Breast epithelium (tissue), 4 donors: ENCODE results near the gene SLC34A3. TPM values are rescaled to one million over a fixed set of nuclear protein-coding genes. Genes with fewer than 3 reads are reported as not detected.
A peak's percentile ranks its signal among the peaks of the same experiment; 100 is the strongest.

Experiments used
- DNase-seq, 2 donors: peaks; one replicate each; pipeline ENCODE4 v3.0.0-alpha.2; 2019; ENCODE audit warnings: low spot score in 2 of 2
- H3K27ac ChIP-seq, 2 donors: fragments of 200-600 bp; sonication (generic) in 1 of 2; one replicate each; pipeline ENCODE4 v1.5.1; 2016 to 2019; ENCODE audit warnings: mild to moderate bottlenecking in 1 of 2
- H3K27me3 ChIP-seq, 2 donors: fragments of 200-600 bp; sonication (generic) in 1 of 2; one replicate each; pipeline versions ENCODE4 v1.5.1 to v1.6.0; 2017 to 2019; ENCODE audit warnings: control low read depth in 1 of 2, mild to moderate bottlenecking in 1 of 2
- H3K36me3 ChIP-seq: fragments of 200-600 bp; one replicate; pipeline ENCODE4 v1.5.1; 2019
- H3K4me1 ChIP-seq, 2 donors: fragments of 200-600 bp; sonication (generic); one replicate each; pipeline ENCODE4 v1.5.1; 2016 to 2019; ENCODE audit warnings: control low read depth in 1 of 2
- H3K4me3 ChIP-seq, 3 donors: fragments of 200-600 bp; sonication (generic); 1 replicate in 2 of 3; 2 replicates in 1 of 3; pipeline ENCODE4 v1.5.1; 2016 to 2019; ENCODE audit warnings: mild to moderate bottlenecking in 3 of 3, moderate library complexity in 2 of 3
- H3K9me3 ChIP-seq, 2 donors: fragments of 200-600 bp; sonication (generic) in 1 of 2; one replicate each; pipeline ENCODE4 v1.5.1; 2016 to 2019; ENCODE audit warnings: control low read depth in 1 of 2
- CTCF ChIP-seq, 3 donors: fragments of 450-650 bp; IDR thresholded peaks; one replicate each; pipeline ENCODE4 v1.5.1; 2016 to 2017; ENCODE audit warnings: antibody characterized with exemption in 3 of 3, mild to moderate bottlenecking in 3 of 3, moderate library complexity in 3 of 3
- POLR2A ChIP-seq: fragments of 450-650 bp; IDR thresholded peaks from one replicate; pipeline ENCODE4 v1.6.1; 2016; ENCODE audit warnings: antibody characterized with exemption, mild to moderate bottlenecking, moderate library complexity
- POLR2AphosphoS5 ChIP-seq, 3 donors: sonication (generic); formaldehyde crosslinking; IDR thresholded peaks; one replicate each; pipeline ENCODE4 v1.6.1; 2017; ENCODE audit warnings: antibody characterized with exemption in 3 of 3
- intact Hi-C: fragments of 100-400 bp; cut with DNase I; formaldehyde crosslinking; loops from one replicate; pipeline ENCODE4 v1.15.1; 2023; ENCODE audit warnings: low total_unique reads
- total RNA-seq, 3 donors: library from RNA; depleted of rRNA; stranded (reverse); fragments of >200 nt; gene quantifications; one replicate each; pipeline ENCODE4 v1.1.0, GENCODE V29; 2016

Gene SLC34A3
- total RNA-seq, 3 donors from 2014 or later: not detected

- Histone ChIP-seq H3K27ac (peak within 1 kb of the TSS; percentile 65 to 86), H3K9me3 (no peaks in the 10 kb centered on the region), H3K4me3 (peak within 1 kb of the TSS; percentile 52 to 93 (median 68)), H3K27me3 (no peaks in the 10 kb centered on the region), H3K36me3 (no peaks in the 10 kb centered on the region), H3K4me1 (peaks cover 11 to 41% of the 10 kb centered on the region in 2 donors)
- peak; percentile 99 for DNase-seq
- TF ChIP-seq POLR2A: no peak
- TF ChIP-seq CTCF (IDR thresholded peaks at IDR 0.05): peak in 1 of 3 donors; percentile 9
- peak; percentile 37 to 69 (median 40) for TF ChIP-seq POLR2AphosphoS5 (IDR thresholded peaks at IDR 0.05)
- intact Hi-C loops: no loop called here
Observed at GRCh38 chr9:137200311-137201204, 30.1 kb upstream of the SLC34A3 start, which contains the start of gene TPRN. Gene TPRN, minus strand, starts transcription at chr9:137200741. Its CDS starts 30 bp downstream, at chr9:137200711.

DNA sequence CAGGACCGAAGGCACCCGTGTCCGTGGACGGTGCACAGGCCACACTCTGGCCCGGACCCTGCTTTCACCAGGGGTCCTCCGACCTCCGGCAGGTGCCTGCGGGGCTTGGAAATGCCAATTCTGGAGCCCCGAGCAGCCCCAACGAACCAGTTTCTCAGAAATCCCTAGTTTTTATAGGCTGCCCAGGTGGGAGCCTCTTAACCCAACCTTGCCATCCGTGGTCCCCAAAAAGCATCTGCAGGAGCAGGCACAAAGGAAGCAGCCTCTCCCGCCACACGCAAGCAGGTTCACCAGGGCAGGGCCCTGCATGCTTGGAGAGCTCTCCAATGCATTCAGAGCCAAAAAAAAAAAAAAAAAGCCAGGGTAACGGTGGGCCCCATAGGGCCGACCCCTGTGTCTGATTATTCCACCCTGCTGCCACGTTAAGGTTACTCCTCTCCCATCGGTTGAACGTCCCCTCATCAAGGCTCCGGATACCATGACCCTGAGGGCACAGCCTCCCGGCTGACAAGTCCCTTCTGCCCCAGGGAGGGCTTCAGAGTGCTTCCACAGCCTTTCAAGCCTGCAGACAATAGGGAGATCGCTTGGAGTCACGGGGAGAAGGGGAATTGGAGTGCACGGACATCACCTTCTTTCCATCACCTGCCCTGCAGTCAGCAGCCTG, 29.4 kb upstream of the SLC34A3 start:
- no peak for DNase-seq
- peak overlapping the region; percentile 52 to 93 (median 68) for H3K4me3 ChIP-seq
- no peak for TF ChIP-seq POLR2AphosphoS5 (IDR thresholded peaks at IDR 0.05)
- no peak for TF ChIP-seq CTCF (IDR thresholded peaks at IDR 0.05)
- TF ChIP-seq POLR2A: no peak
- H3K36me3 ChIP-seq: no peaks in the 10 kb centered on the region
- intact Hi-C loops: no loop called here
- H3K27ac ChIP-seq: peak overlapping the region; percentile 65 to 86
- H3K9me3 ChIP-seq: no peaks in the 10 kb centered on the region
- H3K27me3 ChIP-seq: no peaks in the 10 kb centered on the region
- H3K4me1 ChIP-seq: peaks cover 15 to 45% of the 10 kb centered on the region in 2 donors

DNA sequence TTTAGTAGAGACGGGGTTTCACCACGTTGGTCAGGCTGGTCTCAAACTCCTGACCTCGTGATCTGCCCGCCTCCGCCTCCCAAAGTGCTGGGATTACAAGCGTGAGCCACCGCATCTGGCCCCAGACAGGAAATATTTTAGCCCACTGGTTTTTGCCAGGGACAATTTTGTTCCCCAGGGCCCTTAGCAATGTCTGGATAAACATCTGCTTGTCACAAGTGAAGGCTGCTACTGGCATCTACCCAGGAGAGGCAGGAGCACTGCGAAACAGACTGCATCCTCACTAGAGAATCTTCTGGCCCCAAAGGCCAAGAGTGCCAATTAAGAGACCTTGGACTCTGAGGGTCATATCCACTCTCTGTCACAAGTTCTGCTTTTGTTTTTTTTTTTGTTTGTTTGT, 27.7 kb upstream of the SLC34A3 start:
- Histone ChIP-seq H3K36me3 (no peaks in the 10 kb centered on the region), H3K27ac (no peak overlapping the region), H3K4me1 (peaks cover 19 to 45% of the 10 kb centered on the region in 2 donors), H3K9me3 (no peaks in the 10 kb centered on the region), H3K27me3 (no peaks in the 10 kb centered on the region), H3K4me3 (no peak overlapping the region)
- no peak for DNase-seq
- TF ChIP-seq POLR2AphosphoS5 (IDR thresholded peaks at IDR 0.05) (no peak), CTCF (IDR thresholded peaks at IDR 0.05) (no peak), POLR2A (no peak)
- intact Hi-C loops: no loop called here

- Histone ChIP-seq H3K4me1 (peaks cover 15 to 29% of the 10 kb centered on the region in 2 donors), H3K9me3 (no peaks in the 10 kb centered on the region), H3K36me3 (no peaks in the 10 kb centered on the region), H3K27me3 (no peaks in the 10 kb centered on the region), H3K27ac (peak overlapping the region; percentile 89 to 92), H3K4me3 (peak overlapping the region; percentile 95 to 98 (median 98))
- DNase-seq: no peak
- intact Hi-C loops: loop anchor here (5.0 kb wide), 1 partner anchor 707 kb away; no protein-coding TSS in a partner anchor
- TF ChIP-seq POLR2AphosphoS5 (IDR thresholded peaks at IDR 0.05) (no peak), CTCF (IDR thresholded peaks at IDR 0.05) (no peak), POLR2A (no peak)
Observed at GRCh38 chr9:137204731-137205125, 26.0 kb upstream of the SLC34A3 start.
